Liver (tissue), 9 donors: ENCODE data around the gene LRMDA. TPM values are rescaled to one million over a fixed set of nuclear protein-coding genes. Genes with fewer than 3 reads are reported as not detected.

ENCODE experiments used
- DNase-seq: peaks from one replicate; pipeline ENCODE4 v3.0.0-alpha.2; 2017; ENCODE audit warnings: low spot score
- H3K27ac ChIP-seq, 2 donors: one replicate each; pipeline ENCODE4 v1.7.0; 2013; ENCODE audit warnings: inconsistent platforms in 2 of 2, low read length in 2 of 2, control low read depth in 1 of 2, low read depth in 1 of 2, mild to moderate bottlenecking in 1 of 2
- H3K27me3 ChIP-seq, 4 donors: one replicate each; pipeline versions ENCODE4 v1.6.1 to v1.7.0; 2013; ENCODE audit warnings: low read length in 3 of 4, inconsistent platforms in 1 of 4, mild to moderate bottlenecking in 1 of 4, moderate library complexity in 1 of 4; ENCODE audit not compliant: control insufficient read depth in 4 of 4, insufficient read depth in 4 of 4
- H3K36me3 ChIP-seq, 4 donors: one replicate each; pipeline versions ENCODE4 v1.6.1 to v1.7.0; 2013; ENCODE audit warnings: low read length in 3 of 4, mild to moderate bottlenecking in 3 of 4, low read depth in 1 of 4, moderate library complexity in 1 of 4; ENCODE audit not compliant: control insufficient read depth in 4 of 4, insufficient read depth in 3 of 4
- H3K4me1 ChIP-seq, 4 donors: one replicate each; pipeline versions ENCODE4 v1.6.1 to v1.7.0; 2013; ENCODE audit warnings: low read length in 3 of 4, mild to moderate bottlenecking in 3 of 4, moderate library complexity in 1 of 4; ENCODE audit not compliant: control insufficient read depth in 4 of 4, insufficient read depth in 4 of 4
- H3K4me3 ChIP-seq, 3 donors: one replicate each; pipeline versions ENCODE4 v1.6.1 to v1.7.0; 2013; ENCODE audit warnings: low read length in 3 of 3, control low read depth in 1 of 3, low read depth in 1 of 3, mild to moderate bottlenecking in 1 of 3
- H3K9ac ChIP-seq, 2 donors: one replicate each; pipeline ENCODE4 v1.7.0; 2013; ENCODE audit warnings: low read length in 2 of 2, mild to moderate bottlenecking in 2 of 2, moderate library complexity in 2 of 2, control low read depth in 1 of 2, low read depth in 1 of 2
- H3K9me3 ChIP-seq, 4 donors: one replicate each; pipeline versions ENCODE4 v1.6.1 to v1.7.0; 2013; ENCODE audit warnings: low read length in 3 of 4; ENCODE audit not compliant: control insufficient read depth in 4 of 4
- ATF3 ChIP-seq: IDR thresholded peaks from 2 replicates; pipeline ENCODE4 v1.6.1; 2016; ENCODE audit warnings: antibody characterized with exemption
- CTCF ChIP-seq: fragments of 150-350 bp; IDR thresholded peaks from 2 replicates; pipeline ENCODE4 v1.5.1; 2017; ENCODE audit warnings: improper control_type of control experiment, low read depth, low read length; ENCODE audit not compliant: missing input control
- EGR1 ChIP-seq, 2 donors: IDR thresholded peaks; 2 replicates each; pipeline ENCODE4 v1.6.1; 2016 to 2018; ENCODE audit warnings: antibody characterized with exemption in 2 of 2, low read depth in 2 of 2
- FOXA1 ChIP-seq: IDR thresholded peaks from 2 replicates; pipeline ENCODE4 v1.6.1; 2016; ENCODE audit warnings: antibody characterized with exemption
- FOXA2 ChIP-seq: IDR thresholded peaks from 2 replicates; pipeline ENCODE4 v1.6.1; 2016; ENCODE audit warnings: antibody characterized with exemption
- GABPA ChIP-seq, 2 donors: IDR thresholded peaks in 1 of 2; conservative IDR thresholded peaks in 1 of 2; 2 replicates each; pipeline ENCODE4 v1.6.1; 2016; ENCODE audit warnings: antibody characterized with exemption in 2 of 2, mild to moderate bottlenecking in 1 of 2, moderate library complexity in 1 of 2
- HNF4A ChIP-seq, 2 donors: conservative IDR thresholded peaks; 2 replicates each; pipeline ENCODE4 v1.6.1; 2016; ENCODE audit warnings: antibody characterized with exemption in 2 of 2, mild to moderate bottlenecking in 2 of 2
- HNF4G ChIP-seq: IDR thresholded peaks from 2 replicates; pipeline ENCODE4 v1.6.1; 2016; ENCODE audit warnings: antibody characterized with exemption
- JUND ChIP-seq, 2 donors: IDR thresholded peaks; 2 replicates each; pipeline ENCODE4 v1.6.1; 2016; ENCODE audit warnings: antibody characterized with exemption in 2 of 2
- MAX ChIP-seq: IDR thresholded peaks from 2 replicates; pipeline ENCODE4 v1.6.1; 2016; ENCODE audit warnings: antibody characterized with exemption
- NR2F2 ChIP-seq: IDR thresholded peaks from 2 replicates; pipeline ENCODE4 v1.6.1; 2016; ENCODE audit warnings: antibody characterized with exemption
- RAD21 ChIP-seq, 2 donors: IDR thresholded peaks; 2 replicates each; pipeline ENCODE4 v1.6.1; 2016; ENCODE audit warnings: antibody characterized with exemption in 2 of 2, mild to moderate bottlenecking in 2 of 2
- REST ChIP-seq: IDR thresholded peaks from 2 replicates; pipeline ENCODE4 v1.6.1; 2016; ENCODE audit warnings: antibody characterized with exemption, mild to moderate bottlenecking
- RXRA ChIP-seq, 2 donors: IDR thresholded peaks; 2 replicates each; pipeline ENCODE4 v1.6.1; 2017 to 2018; ENCODE audit warnings: antibody characterized with exemption in 2 of 2, mild to moderate bottlenecking in 1 of 2
- SP1 ChIP-seq: IDR thresholded peaks from 2 replicates; pipeline ENCODE4 v1.6.1; 2018; ENCODE audit warnings: antibody characterized with exemption, mild to moderate bottlenecking
- TAF1 ChIP-seq: conservative IDR thresholded peaks from 2 replicates; pipeline ENCODE4 v1.6.1; 2016; ENCODE audit warnings: antibody characterized with exemption, mild to moderate bottlenecking
- YY1 ChIP-seq: IDR thresholded peaks from 2 replicates; pipeline ENCODE4 v1.6.1; 2016; ENCODE audit warnings: antibody characterized with exemption, mild to moderate bottlenecking
- ZBTB33 ChIP-seq: IDR thresholded peaks from 2 replicates; pipeline ENCODE4 v1.6.1; 2016; ENCODE audit warnings: antibody characterized with exemption
- WGBS: extraction: QIAGEN DNeasy Blood & Tissue Kit; methylation state at CpG from one replicate; pipeline ENCODE4 v1.1.7; 2013; 5-methylcytosine and 5-hydroxymethylcytosine counted together
- polyA plus RNA-seq, 2 donors: library from polyadenylated mRNA; stranded (reverse) in 1 of 2; unstranded in 1 of 2; fragments of 200-250 nt in 1 of 2; fragments of >200 nt in 1 of 2; fragmentation: Nextera tagmentation in 1 of 2; extraction: Ambion mirVana in 1 of 2; gene quantifications; one replicate each; pipeline versions ENCODE4 v1.2.1 to v1.2.3, GENCODE V29; 2013 to 2015
- total RNA-seq, 2 donors: library from RNA; depleted of rRNA; stranded (reverse); fragments of >200 nt; gene quantifications; one replicate each; pipeline ENCODE4 v1.2.3, GENCODE V29; 2014
- donor health status: healthy.
- donor health status: healthy.
- donor health status: healthy.
- donor health status: healthy.
- donor health status: healthy.

LRMDA gene
- total and polyA plus RNA-seq, 4 donors: 7.9 to 15.8 (median 11.3) TPM

GRCh38 chr10:75694790-75695189 lies 263.4 kb downstream of the LRMDA start:
- Histone ChIP-seq H3K9me3 (peaks cover 0 to 2% (median 0%) of the 10 kb centered on the region in 4 donors), H3K27me3 (no peaks in the 10 kb centered on the region), H3K27ac (no peak overlapping the region), H3K36me3 (no peaks in the 10 kb centered on the region), H3K4me1 (no peaks in the 10 kb centered on the region), H3K9ac (no peak overlapping the region), H3K4me3 (no peak overlapping the region)
- WGBS: 95% methylated on average over 3 of the region's 3 CpGs
- DNase-seq: no peak
- no peak for TF ChIP-seq TAF1
- TF ChIP-seq RXRA (IDR thresholded peaks at IDR 0.05): no peak
- TF ChIP-seq JUND (IDR thresholded peaks at IDR 0.05): no peak
- no peak for TF ChIP-seq MAX
- TF ChIP-seq ZBTB33: no peak
- no peak for TF ChIP-seq NR2F2
- TF ChIP-seq REST: no peak
- no peak for TF ChIP-seq HNF4A (conservative IDR thresholded peaks at IDR 0.05)
- no peak for TF ChIP-seq YY1
- no peak for TF ChIP-seq EGR1 (IDR thresholded peaks at IDR 0.05; ENCODE audit: low read depth in 2 of 2)
- no peak for TF ChIP-seq SP1
- no peak for TF ChIP-seq FOXA2
- TF ChIP-seq RAD21 (IDR thresholded peaks at IDR 0.05): no peak
- no peak for TF ChIP-seq GABPA (IDR thresholded peaks at IDR 0.05 in 1 of 2, conservative IDR thresholded peaks at IDR 0.05 in 1 of 2)
- TF ChIP-seq CTCF: no peak
- no peak for TF ChIP-seq ATF3
- no peak for TF ChIP-seq FOXA1
- no peak for TF ChIP-seq HNF4G

- 97% methylated on average over 2 of the region's 2 CpGs for WGBS
- TF ChIP-seq YY1: no peak
- Histone ChIP-seq H3K36me3 (no peaks in the 10 kb centered on the region), H3K27me3 (no peaks in the 10 kb centered on the region), H3K4me1 (no peaks in the 10 kb centered on the region), H3K4me3 (no peak overlapping the region), H3K9ac (no peak overlapping the region), H3K9me3 (peaks cover 0 to 2% (median 0%) of the 10 kb centered on the region in 4 donors), H3K27ac (no peak overlapping the region)
- no peak for DNase-seq
Observed at GRCh38 chr10:75695994-75696393, 264.6 kb downstream of the LRMDA start.
